ENCODE data around the gene GNG4.

GRCh38 chr1:235688096-235688495, 38.5 kb upstream of the GNG4 start:
- TF ChIP-seq EZH2 (optimal IDR thresholded peaks at IDR 0.05; ENCODE audit: low read depth, low read length), result no peak
- no peak for TF ChIP-seq CTCF (IDR thresholded peaks at IDR 0.05; ENCODE audit: low read length)
